HepG2 (cell line): ENCODE results near the gene ST6GALNAC4. TPM values are rescaled to one million over a fixed set of nuclear protein-coding genes. Genes with fewer than 3 reads are reported as not detected.

Source experiments
- ADNP ChIP-seq: sonication (generic); formaldehyde crosslinking; IDR thresholded peaks from 2 replicates; pipeline ENCODE4 v1.4.0; 2020; ENCODE audit warnings: missing genetic modification reagents
- CBX2 ChIP-seq, 2 experiments: fragments of 200-600 bp in 1 of 2; sonication (generic); formaldehyde crosslinking in 1 of 2; IDR thresholded peaks; 2 replicates each; pipeline versions ENCODE4 v1.7.0 to v1.8.1; 2018 to 2022; ENCODE audit warnings: low read depth in 2 of 2, low read length in 1 of 2, mild to moderate bottlenecking in 1 of 2, missing genetic modification reagents in 1 of 2
- ELF3 ChIP-seq: IDR thresholded peaks from 2 replicates; pipeline ENCODE4 v1.6.1; 2016; ENCODE audit warnings: missing genetic modification reagents, missing compliant biosample characterization
- EP300 ChIP-seq, 3 experiments: sonication (generic) in 1 of 3; formaldehyde crosslinking in 1 of 3; IDR thresholded peaks; 2 replicates each; pipeline versions ENCODE4 v1.5.1 to v1.6.1; 2011 to 2020; ENCODE audit warnings: low read depth in 2 of 3, low read length in 2 of 3, borderline replicate concordance in 1 of 3, improper control_type of control experiment in 1 of 3, mild to moderate bottlenecking in 1 of 3, missing genetic modification reagents in 1 of 3, moderate library complexity in 1 of 3
- GLI4 ChIP-seq: sonication (generic); formaldehyde crosslinking; IDR thresholded peaks from 2 replicates; pipeline ENCODE4 v1.5.1; 2020; ENCODE audit warnings: missing genetic modification reagents, mild to moderate bottlenecking, moderate library complexity, borderline replicate concordance
- HMG20A ChIP-seq: IDR thresholded peaks from 2 replicates; pipeline ENCODE4 v1.6.1; 2016; ENCODE audit warnings: borderline replicate concordance
- TFDP2 ChIP-seq: sonication (generic); formaldehyde crosslinking; IDR thresholded peaks from 2 replicates; pipeline ENCODE4 v1.4.0; 2020; ENCODE audit warnings: missing genetic modification reagents
- ZFX ChIP-seq: sonication (generic); formaldehyde crosslinking; IDR thresholded peaks from 2 replicates; pipeline ENCODE4 v1.4.0; 2020; ENCODE audit warnings: mild to moderate bottlenecking, low read depth, missing genetic modification reagents, moderate library complexity
- ZMYM2 ChIP-seq: sonication (generic); formaldehyde crosslinking; IDR thresholded peaks from 2 replicates; pipeline ENCODE4 v1.8.0; 2022; ENCODE audit warnings: mild to moderate bottlenecking, missing genetic modification reagents
- ZNF136 ChIP-seq: sonication (generic); formaldehyde crosslinking; IDR thresholded peaks from 2 replicates; pipeline ENCODE4 v1.8.1; 2022; ENCODE audit warnings: low read depth, mild to moderate bottlenecking, moderate library complexity, missing genetic modification reagents
- ZNF17 ChIP-seq: sonication (generic); formaldehyde crosslinking; IDR thresholded peaks from 2 replicates; pipeline ENCODE4 v1.5.0; 2020; ENCODE audit warnings: mild to moderate bottlenecking, missing genetic modification reagents
- ZNF598 ChIP-seq: sonication (generic); formaldehyde crosslinking; IDR thresholded peaks from 2 replicates; pipeline ENCODE4 v1.5.1; 2020; ENCODE audit warnings: mild to moderate bottlenecking, missing genetic modification reagents, borderline replicate concordance
- ZNF816 ChIP-seq: sonication (generic); formaldehyde crosslinking; IDR thresholded peaks from 2 replicates; pipeline ENCODE4 v1.8.0; 2022; ENCODE audit warnings: missing genetic modification reagents, mild to moderate bottlenecking, borderline replicate concordance
- polyA plus RNA-seq, 8 experiments: library from polyadenylated mRNA; depleted of rRNA in 3 of 8; stranded (reverse) in 7 of 8; unstranded in 1 of 8; fragments of >200 nt; fragmentation: Illumina TruSeq in 4 of 8; extraction: Trizol in 4 of 8; gene quantifications; 2 replicates each; pipeline versions ENCODE4 v1.2.1 to v1.2.3, GENCODE V29; 2011 to 2016; ENCODE audit warnings: low read depth in 4 of 8, missing spikeins in 1 of 8, mixed read lengths in 1 of 8; ENCODE audit not compliant: insufficient read depth in 1 of 8
- total RNA-seq, 5 experiments: library from RNA; depleted of rRNA; stranded (reverse); fragments of >200 nt; fragmentation: Illumina TruSeq; extraction: Trizol; gene quantifications; 2 replicates each; pipeline ENCODE4 v1.2.3, GENCODE V29; 2016; ENCODE audit warnings: low read depth in 1 of 5
- TF ChIP-seq, protein P1 (sequence below): sonication (generic); formaldehyde crosslinking; IDR thresholded peaks from 2 replicates; pipeline ENCODE4 v1.4.0; 2020; ENCODE audit warnings: missing genetic modification reagents
- TF ChIP-seq, protein P2 (sequence below): IDR thresholded peaks from 2 replicates; pipeline ENCODE4 v1.6.1; 2016; ENCODE audit warnings: low read depth, control low read depth
- TF ChIP-seq, protein P3 (sequence below): sonication (generic); formaldehyde crosslinking; IDR thresholded peaks from 2 replicates; pipeline ENCODE4 v1.5.1; 2020; ENCODE audit warnings: missing genetic modification reagents, mild to moderate bottlenecking, borderline replicate concordance
- TF ChIP-seq, protein P4 (sequence below): sonication (generic); formaldehyde crosslinking; conservative IDR thresholded peaks from 2 replicates; pipeline ENCODE4 v1.4.0; 2020; ENCODE audit warnings: mild to moderate bottlenecking, missing genetic modification reagents, moderate library complexity

ST6GALNAC4 gene
- total and polyA plus RNA-seq, 2 of the 13 experiments (the other 11 are each of a cell fraction or from before 2014, with no cell fraction given), result 18.8 to 27.7 TPM

GRCh38 chr9:127862075-127863011, 54.5 kb downstream of the ST6GALNAC4 start (continued):
- TF ChIP-seq, protein P1, sequence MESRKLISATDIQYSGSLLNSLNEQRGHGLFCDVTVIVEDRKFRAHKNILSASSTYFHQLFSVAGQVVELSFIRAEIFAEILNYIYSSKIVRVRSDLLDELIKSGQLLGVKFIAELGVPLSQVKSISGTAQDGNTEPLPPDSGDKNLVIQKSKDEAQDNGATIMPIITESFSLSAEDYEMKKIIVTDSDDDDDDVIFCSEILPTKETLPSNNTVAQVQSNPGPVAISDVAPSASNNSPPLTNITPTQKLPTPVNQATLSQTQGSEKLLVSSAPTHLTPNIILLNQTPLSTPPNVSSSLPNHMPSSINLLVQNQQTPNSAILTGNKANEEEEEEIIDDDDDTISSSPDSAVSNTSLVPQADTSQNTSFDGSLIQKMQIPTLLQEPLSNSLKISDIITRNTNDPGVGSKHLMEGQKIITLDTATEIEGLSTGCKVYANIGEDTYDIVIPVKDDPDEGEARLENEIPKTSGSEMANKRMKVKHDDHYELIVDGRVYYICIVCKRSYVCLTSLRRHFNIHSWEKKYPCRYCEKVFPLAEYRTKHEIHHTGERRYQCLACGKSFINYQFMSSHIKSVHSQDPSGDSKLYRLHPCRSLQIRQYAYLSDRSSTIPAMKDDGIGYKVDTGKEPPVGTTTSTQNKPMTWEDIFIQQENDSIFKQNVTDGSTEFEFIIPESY (CRISPR knock-in tag), result peak; percentile 57; the same call in 1 of the 2 replicates
- TF ChIP-seq, protein P2, sequence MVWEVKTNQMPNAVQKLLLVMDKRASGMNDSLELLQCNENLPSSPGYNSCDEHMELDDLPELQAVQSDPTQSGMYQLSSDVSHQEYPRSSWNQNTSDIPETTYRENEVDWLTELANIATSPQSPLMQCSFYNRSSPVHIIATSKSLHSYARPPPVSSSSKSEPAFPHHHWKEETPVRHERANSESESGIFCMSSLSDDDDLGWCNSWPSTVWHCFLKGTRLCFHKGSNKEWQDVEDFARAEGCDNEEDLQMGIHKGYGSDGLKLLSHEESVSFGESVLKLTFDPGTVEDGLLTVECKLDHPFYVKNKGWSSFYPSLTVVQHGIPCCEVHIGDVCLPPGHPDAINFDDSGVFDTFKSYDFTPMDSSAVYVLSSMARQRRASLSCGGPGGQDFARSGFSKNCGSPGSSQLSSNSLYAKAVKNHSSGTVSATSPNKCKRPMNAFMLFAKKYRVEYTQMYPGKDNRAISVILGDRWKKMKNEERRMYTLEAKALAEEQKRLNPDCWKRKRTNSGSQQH (CRISPR knock-in tag), result no peak
- TF ChIP-seq EP300 (IDR thresholded peaks at IDR 0.05; ENCODE audit: low read depth in 2 of 2, low read length in 2 of 2) (peak in 1 of 2 experiments; percentile 33; a peak in 1 of 4 replicates), EP300 (CRISPR knock-in tag; IDR thresholded peaks at IDR 0.05; ENCODE audit: borderline replicate concordance) (no peak), ZNF17 (CRISPR knock-in tag) (no peak), ZFX (CRISPR knock-in tag) (peak; percentile 75), TFDP2 (no peak), HMG20A (0 out of 2 replicates have a peak, but pooled peaks have one; percentile 14), ZNF816 (no peak), ZMYM2 (CRISPR knock-in tag) (0 out of 2 replicates have a peak, but pooled peaks have one; percentile 26), GLI4 (CRISPR knock-in tag) (peak; percentile 70; the same call in 1 of the 2 replicates), ELF3 (peak; percentile 48), ZNF136 (no peak), CBX2 (IDR thresholded peaks at IDR 0.05; ENCODE audit: low read depth, low read length) (no peak), CBX2 (CRISPR knock-in tag; IDR thresholded peaks at IDR 0.05; ENCODE audit: low read depth) (0 out of 2 replicates have a peak, but pooled peaks have one; percentile 57), ZNF598 (no peak), ADNP (no peak)
- TF ChIP-seq, protein P3, sequence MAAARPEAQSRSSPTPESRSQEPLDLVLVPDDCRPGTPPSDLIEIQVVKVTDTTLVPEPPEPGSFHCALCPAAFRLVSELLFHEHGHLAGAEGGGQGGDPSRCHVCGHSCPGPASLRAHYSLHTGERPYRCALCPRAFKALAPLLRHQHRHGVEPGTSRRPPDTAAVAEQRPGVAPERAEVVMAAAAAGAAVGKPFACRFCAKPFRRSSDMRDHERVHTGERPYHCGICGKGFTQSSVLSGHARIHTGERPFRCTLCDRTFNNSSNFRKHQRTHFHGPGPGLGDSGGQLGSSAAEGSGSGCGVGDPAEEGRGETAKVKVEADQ, result no peak
- TF ChIP-seq, protein P4, sequence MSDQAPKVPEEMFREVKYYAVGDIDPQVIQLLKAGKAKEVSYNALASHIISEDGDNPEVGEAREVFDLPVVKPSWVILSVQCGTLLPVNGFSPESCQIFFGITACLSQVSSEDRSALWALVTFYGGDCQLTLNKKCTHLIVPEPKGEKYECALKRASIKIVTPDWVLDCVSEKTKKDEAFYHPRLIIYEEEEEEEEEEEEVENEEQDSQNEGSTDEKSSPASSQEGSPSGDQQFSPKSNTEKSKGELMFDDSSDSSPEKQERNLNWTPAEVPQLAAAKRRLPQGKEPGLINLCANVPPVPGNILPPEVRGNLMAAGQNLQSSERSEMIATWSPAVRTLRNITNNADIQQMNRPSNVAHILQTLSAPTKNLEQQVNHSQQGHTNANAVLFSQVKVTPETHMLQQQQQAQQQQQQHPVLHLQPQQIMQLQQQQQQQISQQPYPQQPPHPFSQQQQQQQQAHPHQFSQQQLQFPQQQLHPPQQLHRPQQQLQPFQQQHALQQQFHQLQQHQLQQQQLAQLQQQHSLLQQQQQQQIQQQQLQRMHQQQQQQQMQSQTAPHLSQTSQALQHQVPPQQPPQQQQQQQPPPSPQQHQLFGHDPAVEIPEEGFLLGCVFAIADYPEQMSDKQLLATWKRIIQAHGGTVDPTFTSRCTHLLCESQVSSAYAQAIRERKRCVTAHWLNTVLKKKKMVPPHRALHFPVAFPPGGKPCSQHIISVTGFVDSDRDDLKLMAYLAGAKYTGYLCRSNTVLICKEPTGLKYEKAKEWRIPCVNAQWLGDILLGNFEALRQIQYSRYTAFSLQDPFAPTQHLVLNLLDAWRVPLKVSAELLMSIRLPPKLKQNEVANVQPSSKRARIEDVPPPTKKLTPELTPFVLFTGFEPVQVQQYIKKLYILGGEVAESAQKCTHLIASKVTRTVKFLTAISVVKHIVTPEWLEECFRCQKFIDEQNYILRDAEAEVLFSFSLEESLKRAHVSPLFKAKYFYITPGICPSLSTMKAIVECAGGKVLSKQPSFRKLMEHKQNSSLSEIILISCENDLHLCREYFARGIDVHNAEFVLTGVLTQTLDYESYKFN (CRISPR knock-in tag), result peak; percentile 63
